Endothelial cell of umbilical vein (primary cell): ENCODE measurements around the gene CTR9.

ENCODE experiments used
- CTCF ChIP-seq, 2 donors: IDR thresholded peaks; 1 replicate in 1 of 2; 2 replicates in 1 of 2; pipeline ENCODE4 v1.5.1; 2011; ENCODE audit warnings: low read length in 2 of 2, mild to moderate bottlenecking in 2 of 2, moderate library complexity in 2 of 2, control low read depth in 1 of 2, inconsistent platforms in 1 of 2, low read depth in 1 of 2; ENCODE audit not compliant: insufficient read depth in 1 of 2; ENCODE audit errors: extremely low read depth in 1 of 2
- EZH2 ChIP-seq: IDR thresholded peaks from 2 replicates; pipeline ENCODE4 v1.6.1; 2012; ENCODE audit warnings: borderline replicate concordance, low read depth, mild to moderate bottlenecking, moderate library complexity, low read length, inconsistent platforms; ENCODE audit not compliant: severe bottlenecking
- FOS ChIP-seq: IDR thresholded peaks from 2 replicates; pipeline ENCODE4 v1.6.1; 2011; ENCODE audit warnings: mild to moderate bottlenecking, low read length, moderate library complexity, borderline replicate concordance; ENCODE audit not compliant: insufficient read depth
- JUN ChIP-seq: IDR thresholded peaks from 2 replicates; pipeline ENCODE4 v1.6.1; 2011; ENCODE audit warnings: borderline replicate concordance, low read depth; ENCODE audit not compliant: insufficient read length, insufficient read depth
- MAX ChIP-seq: IDR thresholded peaks from 2 replicates; pipeline ENCODE4 v1.6.1; 2011; ENCODE audit not compliant: insufficient read depth, insufficient read length
- POLR2A ChIP-seq: IDR thresholded peaks from 2 replicates; pipeline ENCODE4 v1.6.1; 2012; ENCODE audit warnings: low read depth, mild to moderate bottlenecking, control low read depth, low read length
- POLR2AphosphoS5 ChIP-seq: IDR thresholded peaks from 2 replicates; pipeline ENCODE4 v1.6.1; 2012; ENCODE audit warnings: low read depth, mild to moderate bottlenecking, control low read depth, low read length, moderate library complexity; ENCODE audit not compliant: insufficient read depth

- no peak for TF ChIP-seq CTCF (IDR thresholded peaks at IDR 0.05; ENCODE audit: extremely low read depth in 1 of 2, insufficient read depth in 1 of 2, low read depth in 1 of 2, low read length in 2 of 2)
- no peak for TF ChIP-seq POLR2A
- no peak for TF ChIP-seq MAX
- no peak for TF ChIP-seq POLR2AphosphoS5
- TF ChIP-seq JUN: no peak
- no peak for TF ChIP-seq EZH2
- no peak for TF ChIP-seq FOS
These were observed 22.9 kb upstream of the CTR9 start for GRCh38 chr11:10728154-10728553.
